Measurements from ENCODE around the gene KIF5A. TPM values are rescaled to one million over a fixed set of nuclear protein-coding genes. Genes with fewer than 3 reads are reported as not detected.

KIF5A gene
- total RNA-seq, 1 donor from 2014 or later: 0.43 TPM

- DNase-seq (ENCODE audit: extremely low spot score, unreplicated experiment): no peak
- Mint-ChIP-seq H3K27ac (ENCODE audit: unreplicated experiment) (no peak overlapping the region), H3K4me1 (ENCODE audit: unreplicated experiment) (peaks cover 2% of the 10 kb centered on the region), H3K9me3 (ENCODE audit: unreplicated experiment) (no peaks in the 10 kb centered on the region), H3K36me3 (ENCODE audit: unreplicated experiment) (peaks cover 37% of the 10 kb centered on the region), H3K4me3 (ENCODE audit: unreplicated experiment) (no peak overlapping the region), H3K27me3 (ENCODE audit: unreplicated experiment) (no peaks in the 10 kb centered on the region)
- TF ChIP-seq, protein P1, sequence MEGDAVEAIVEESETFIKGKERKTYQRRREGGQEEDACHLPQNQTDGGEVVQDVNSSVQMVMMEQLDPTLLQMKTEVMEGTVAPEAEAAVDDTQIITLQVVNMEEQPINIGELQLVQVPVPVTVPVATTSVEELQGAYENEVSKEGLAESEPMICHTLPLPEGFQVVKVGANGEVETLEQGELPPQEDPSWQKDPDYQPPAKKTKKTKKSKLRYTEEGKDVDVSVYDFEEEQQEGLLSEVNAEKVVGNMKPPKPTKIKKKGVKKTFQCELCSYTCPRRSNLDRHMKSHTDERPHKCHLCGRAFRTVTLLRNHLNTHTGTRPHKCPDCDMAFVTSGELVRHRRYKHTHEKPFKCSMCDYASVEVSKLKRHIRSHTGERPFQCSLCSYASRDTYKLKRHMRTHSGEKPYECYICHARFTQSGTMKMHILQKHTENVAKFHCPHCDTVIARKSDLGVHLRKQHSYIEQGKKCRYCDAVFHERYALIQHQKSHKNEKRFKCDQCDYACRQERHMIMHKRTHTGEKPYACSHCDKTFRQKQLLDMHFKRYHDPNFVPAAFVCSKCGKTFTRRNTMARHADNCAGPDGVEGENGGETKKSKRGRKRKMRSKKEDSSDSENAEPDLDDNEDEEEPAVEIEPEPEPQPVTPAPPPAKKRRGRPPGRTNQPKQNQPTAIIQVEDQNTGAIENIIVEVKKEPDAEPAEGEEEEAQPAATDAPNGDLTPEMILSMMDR (IDR thresholded peaks at IDR 0.05): no peak
These were observed 10.6 kb upstream of the KIF5A start for GRCh38 chr12:57539134-57539768.

- Mint-ChIP-seq H3K9me3 (ENCODE audit: unreplicated experiment) (no peaks in the 10 kb centered on the region), H3K36me3 (ENCODE audit: unreplicated experiment) (peaks cover 33% of the 10 kb centered on the region), H3K27me3 (ENCODE audit: unreplicated experiment) (no peaks in the 10 kb centered on the region), H3K4me1 (ENCODE audit: unreplicated experiment) (peaks cover 16% of the 10 kb centered on the region), H3K27ac (ENCODE audit: unreplicated experiment) (no peak overlapping the region), H3K4me3 (ENCODE audit: unreplicated experiment) (no peak overlapping the region)
- no peak for DNase-seq (ENCODE audit: extremely low spot score, unreplicated experiment)
- TF ChIP-seq, protein P1 (IDR thresholded peaks at IDR 0.05): no peak
These were observed 8.8 kb upstream of the KIF5A start for GRCh38 chr12:57541001-57541400.

DNA sequence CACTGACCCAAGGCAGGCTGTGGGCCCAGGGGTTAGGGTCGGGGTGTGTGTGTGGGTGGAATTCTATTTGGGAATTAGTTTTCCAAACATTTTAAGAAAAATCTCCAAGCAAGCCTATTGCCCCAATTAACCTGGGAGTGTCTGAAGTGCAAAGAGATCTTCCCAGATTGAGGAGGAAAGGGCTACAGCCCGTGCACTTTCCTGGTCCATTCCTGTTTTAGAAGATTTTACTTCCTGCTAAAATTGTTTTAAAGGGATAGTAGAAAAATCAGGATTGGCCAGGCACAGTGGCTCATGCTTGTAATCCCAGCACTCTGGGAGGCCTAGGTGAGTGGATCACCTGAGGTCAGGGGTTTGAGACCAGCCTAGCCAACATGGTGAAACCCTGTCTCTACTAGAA, 8.1 kb upstream of the KIF5A start:
- Mint-ChIP-seq H3K4me1 (ENCODE audit: unreplicated experiment) (peaks cover 20% of the 10 kb centered on the region), H3K9me3 (ENCODE audit: unreplicated experiment) (no peaks in the 10 kb centered on the region), H3K27ac (ENCODE audit: unreplicated experiment) (no peak overlapping the region), H3K36me3 (ENCODE audit: unreplicated experiment) (peaks cover 32% of the 10 kb centered on the region), H3K27me3 (ENCODE audit: unreplicated experiment) (no peaks in the 10 kb centered on the region), H3K4me3 (ENCODE audit: unreplicated experiment) (no peak overlapping the region)
- DNase-seq (ENCODE audit: extremely low spot score, unreplicated experiment): no peak
- TF ChIP-seq, protein P1 (IDR thresholded peaks at IDR 0.05): no peak

GRCh38 chr12:57543581-57543980, 6.3 kb upstream of the KIF5A start:
- Mint-ChIP-seq H3K4me1 (ENCODE audit: unreplicated experiment) (peaks cover 28% of the 10 kb centered on the region), H3K27me3 (ENCODE audit: unreplicated experiment) (peaks cover 9% of the 10 kb centered on the region), H3K4me3 (ENCODE audit: unreplicated experiment) (no peak overlapping the region), H3K27ac (ENCODE audit: unreplicated experiment) (no peak overlapping the region), H3K36me3 (ENCODE audit: unreplicated experiment) (peaks cover 24% of the 10 kb centered on the region), H3K9me3 (ENCODE audit: unreplicated experiment) (no peaks in the 10 kb centered on the region)
- no peak for DNase-seq (ENCODE audit: extremely low spot score, unreplicated experiment)
- TF ChIP-seq, protein P1 (IDR thresholded peaks at IDR 0.05): no peak

DNA sequence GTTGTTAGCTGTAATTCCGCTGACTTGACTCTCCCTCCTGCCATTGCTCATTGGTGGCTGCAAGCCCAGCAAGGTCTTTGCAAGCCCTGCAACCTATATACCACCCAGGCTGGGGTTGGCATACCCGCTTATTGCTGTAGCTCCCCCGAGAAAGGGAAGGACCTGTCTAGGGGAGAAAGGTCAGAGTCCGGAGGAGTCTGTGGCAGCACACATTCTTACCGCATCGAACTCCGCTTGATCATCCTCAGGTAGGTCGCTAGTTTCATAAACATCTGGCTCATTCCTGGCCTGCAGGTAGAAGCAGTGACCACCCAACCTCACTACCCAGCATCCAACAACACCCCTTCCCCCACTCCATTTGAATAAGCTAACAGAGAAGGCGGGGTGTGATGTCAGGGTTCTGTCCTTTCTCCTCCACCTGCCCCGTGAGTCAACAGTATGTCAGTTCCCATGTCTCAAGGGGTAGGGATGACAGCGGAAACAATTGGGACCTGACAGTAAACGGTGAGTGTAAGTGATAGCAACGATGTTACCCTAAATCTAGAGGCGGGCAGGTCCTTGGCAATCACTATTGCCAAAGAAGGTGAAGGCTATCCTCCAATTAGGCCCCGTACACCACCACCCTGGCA, 3.9 kb upstream of the KIF5A start:
- Mint-ChIP-seq H3K4me1 (ENCODE audit: unreplicated experiment) (peaks cover 40% of the 10 kb centered on the region), H3K9me3 (ENCODE audit: unreplicated experiment) (no peaks in the 10 kb centered on the region), H3K4me3 (ENCODE audit: unreplicated experiment) (peak overlapping the region; percentile 98), H3K27ac (ENCODE audit: unreplicated experiment) (peak overlapping the region; percentile 93), H3K27me3 (ENCODE audit: unreplicated experiment) (peaks cover 24% of the 10 kb centered on the region), H3K36me3 (ENCODE audit: unreplicated experiment) (peaks cover 12% of the 10 kb centered on the region)
- TF ChIP-seq, protein P1 (IDR thresholded peaks at IDR 0.05): no peak
- no peak for DNase-seq (ENCODE audit: extremely low spot score, unreplicated experiment)

Data from osteocyte (in vitro differentiated cells).